Measurements from ENCODE around the gene DDHD1.
"Not testable (repeated sequence)": the region's sequence is repeated elsewhere in the genome, so short reads cannot be mapped to it uniquely, and the experiment has no call there.

GRCh38 chr14:53130491-53130890, 22.6 kb downstream of the DDHD1 start:
- TF ChIP-seq, protein P1, sequence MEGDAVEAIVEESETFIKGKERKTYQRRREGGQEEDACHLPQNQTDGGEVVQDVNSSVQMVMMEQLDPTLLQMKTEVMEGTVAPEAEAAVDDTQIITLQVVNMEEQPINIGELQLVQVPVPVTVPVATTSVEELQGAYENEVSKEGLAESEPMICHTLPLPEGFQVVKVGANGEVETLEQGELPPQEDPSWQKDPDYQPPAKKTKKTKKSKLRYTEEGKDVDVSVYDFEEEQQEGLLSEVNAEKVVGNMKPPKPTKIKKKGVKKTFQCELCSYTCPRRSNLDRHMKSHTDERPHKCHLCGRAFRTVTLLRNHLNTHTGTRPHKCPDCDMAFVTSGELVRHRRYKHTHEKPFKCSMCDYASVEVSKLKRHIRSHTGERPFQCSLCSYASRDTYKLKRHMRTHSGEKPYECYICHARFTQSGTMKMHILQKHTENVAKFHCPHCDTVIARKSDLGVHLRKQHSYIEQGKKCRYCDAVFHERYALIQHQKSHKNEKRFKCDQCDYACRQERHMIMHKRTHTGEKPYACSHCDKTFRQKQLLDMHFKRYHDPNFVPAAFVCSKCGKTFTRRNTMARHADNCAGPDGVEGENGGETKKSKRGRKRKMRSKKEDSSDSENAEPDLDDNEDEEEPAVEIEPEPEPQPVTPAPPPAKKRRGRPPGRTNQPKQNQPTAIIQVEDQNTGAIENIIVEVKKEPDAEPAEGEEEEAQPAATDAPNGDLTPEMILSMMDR (IDR thresholded peaks at IDR 0.05), result not testable (repeated sequence)
- not testable (repeated sequence) for TF ChIP-seq POLR2A (IDR thresholded peaks at IDR 0.05)

Data from adrenal gland (tissue), 5 donors.